Renal pelvis (tissue), 12 donors: ENCODE data around the gene FCHO2. TPM values are rescaled to one million over a fixed set of nuclear protein-coding genes. Genes with fewer than 3 reads are reported as not detected.
A peak's percentile ranks its signal among the peaks of the same experiment; 100 is the strongest.
"Not testable (repeated sequence)": the region's sequence is repeated elsewhere in the genome, so short reads cannot be mapped to it uniquely, and the experiment has no call there.

Experiments
- DNase-seq: peaks from one replicate; pipeline ENCODE4 v3.0.0-alpha.2; 2013
- long read RNA-seq, 16 experiments: transcript quantifications; one replicate each; lab custom pipeline, GENCODE V29; 2026
- polyA plus RNA-seq, 3 donors: library from polyadenylated mRNA; unstranded; fragments of 120-200 nt; gene quantifications; one replicate each; pipeline ENCODE4 v1.2.1, GENCODE V29; 2013; ENCODE audit not compliant: insufficient read length in 3 of 3

Gene FCHO2, protein sequence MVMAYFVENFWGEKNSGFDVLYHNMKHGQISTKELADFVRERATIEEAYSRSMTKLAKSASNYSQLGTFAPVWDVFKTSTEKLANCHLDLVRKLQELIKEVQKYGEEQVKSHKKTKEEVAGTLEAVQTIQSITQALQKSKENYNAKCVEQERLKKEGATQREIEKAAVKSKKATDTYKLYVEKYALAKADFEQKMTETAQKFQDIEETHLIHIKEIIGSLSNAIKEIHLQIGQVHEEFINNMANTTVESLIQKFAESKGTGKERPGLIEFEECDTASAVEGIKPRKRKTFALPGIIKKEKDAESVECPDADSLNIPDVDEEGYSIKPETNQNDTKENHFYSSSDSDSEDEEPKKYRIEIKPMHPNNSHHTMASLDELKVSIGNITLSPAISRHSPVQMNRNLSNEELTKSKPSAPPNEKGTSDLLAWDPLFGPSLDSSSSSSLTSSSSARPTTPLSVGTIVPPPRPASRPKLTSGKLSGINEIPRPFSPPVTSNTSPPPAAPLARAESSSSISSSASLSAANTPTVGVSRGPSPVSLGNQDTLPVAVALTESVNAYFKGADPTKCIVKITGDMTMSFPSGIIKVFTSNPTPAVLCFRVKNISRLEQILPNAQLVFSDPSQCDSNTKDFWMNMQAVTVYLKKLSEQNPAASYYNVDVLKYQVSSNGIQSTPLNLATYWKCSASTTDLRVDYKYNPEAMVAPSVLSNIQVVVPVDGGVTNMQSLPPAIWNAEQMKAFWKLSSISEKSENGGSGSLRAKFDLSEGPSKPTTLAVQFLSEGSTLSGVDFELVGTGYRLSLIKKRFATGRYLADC
- polyA plus RNA-seq: 10 to 100 TPM; 23.7 to 37.2 (median 35.2) TPM
- long read RNA-seq, donor 1: 0 reads
- long read RNA-seq, donor 2: 0 reads
- long read RNA-seq, donor 3: 0 reads
- long read RNA-seq, donor 4: 0 reads
- long read RNA-seq, donor 5: 0 reads
- long read RNA-seq, donor 6: 0 reads
- long read RNA-seq, donor 7: 0 reads
- long read RNA-seq, donor 8: 0 reads
- long read RNA-seq, donor 9, partial matches to known transcripts: 6 of 6 reads
- long read RNA-seq, donor 9, other reads (novel, unspliced or antisense): 0 of 6 reads
- long read RNA-seq, donor 10, partial matches to known transcripts: 15 of 16 reads
- long read RNA-seq, donor 10, other reads (novel, unspliced or antisense): 0 of 16 reads
- long read RNA-seq, donor 11: 0 reads
- long read RNA-seq, donor 12, partial matches to known transcripts: 8 of 8 reads
- long read RNA-seq, donor 12, other reads (novel, unspliced or antisense): 0 of 8 reads
- long read RNA-seq, donor 13: 0 reads
- long read RNA-seq, donor 14: 0 reads
- long read RNA-seq, donor 15: 0 reads
- long read RNA-seq, donor 16: 0 reads

DNA sequence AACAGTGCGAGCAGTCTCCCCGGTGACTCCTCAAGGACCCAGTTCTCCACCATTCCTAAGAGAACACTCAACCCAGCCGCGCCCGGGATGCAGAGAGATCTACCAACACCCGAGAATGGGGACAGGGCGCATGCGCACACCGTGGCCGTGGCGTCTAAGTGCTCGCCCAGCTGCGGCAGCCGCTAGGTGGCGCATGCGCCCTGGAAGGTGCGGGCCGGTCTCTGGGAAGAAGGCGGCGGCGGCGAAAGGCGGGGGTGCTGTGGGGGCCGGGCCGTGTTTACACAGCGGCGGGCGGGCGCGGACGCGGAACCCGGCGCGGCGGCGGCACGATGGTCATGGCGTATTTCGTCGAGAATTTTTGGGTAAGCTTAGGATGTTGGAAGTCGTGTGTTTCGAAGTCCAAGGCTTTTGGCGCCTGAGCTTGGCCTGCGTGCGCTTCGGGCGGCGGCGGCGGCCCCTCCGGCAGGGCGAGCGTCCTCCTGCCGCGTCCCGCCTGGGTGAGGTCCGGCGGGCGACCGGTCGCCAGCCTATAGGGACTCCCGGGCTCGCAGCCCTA is at the start of gene FCHO2:
FCHO2 (plus strand) TSS at position 274 of the 556 bp plus-strand sequence; CDS start at position 330, 56 bp downstream.
- DNase-seq: peak; percentile 96

DNA sequence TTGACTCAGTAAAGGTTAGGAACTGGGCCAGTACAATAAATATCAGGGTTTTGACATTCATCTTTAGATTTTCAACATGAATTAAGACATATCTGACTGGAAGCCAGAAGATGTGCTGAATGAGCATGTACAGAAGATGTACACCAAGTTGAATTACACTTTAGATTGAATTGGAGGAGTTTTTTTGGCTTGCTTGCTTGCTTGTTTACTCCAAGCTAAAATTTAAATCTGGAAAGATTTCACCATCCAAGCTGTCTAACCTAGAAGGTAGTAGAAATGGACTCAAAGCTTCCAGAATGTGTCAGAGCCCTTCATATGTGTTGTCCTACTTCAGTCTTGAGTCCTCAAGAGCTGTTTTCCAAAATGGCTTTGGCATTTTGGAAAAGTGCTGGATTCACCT is 49.0 kb upstream of the FCHO2 start:
- no peak for DNase-seq

- DNase-seq: no peak
Observed at GRCh38 chr5:72908664-72909063, 47.2 kb upstream of the FCHO2 start.

DNA sequence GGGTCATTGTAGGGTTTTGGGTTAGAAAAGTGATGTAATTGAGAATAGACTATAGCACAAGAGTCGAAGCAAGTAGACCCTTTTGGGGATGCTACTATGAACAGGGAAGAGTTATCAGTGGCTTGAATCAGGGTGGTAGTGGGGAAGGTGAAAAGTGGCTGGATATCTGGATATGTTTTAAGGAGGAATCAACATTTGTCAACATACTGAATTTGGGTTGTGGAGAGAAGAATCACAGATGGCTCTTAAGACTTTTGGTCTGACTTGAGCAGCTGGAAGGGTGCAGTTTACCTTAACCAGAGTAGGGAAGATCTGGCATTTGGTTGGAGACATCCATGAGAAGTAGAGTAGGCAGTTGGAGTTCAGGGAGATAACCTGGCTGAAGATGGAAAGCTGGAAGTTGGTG is 38.5 kb upstream of the FCHO2 start:
- DNase-seq: no peak

- no peak for DNase-seq
Observed at GRCh38 chr5:72920690-72921502, 34.9 kb upstream of the FCHO2 start.

- DNase-seq: no peak
Observed at GRCh38 chr5:72921886-72922285, 34.0 kb upstream of the FCHO2 start.

DNA sequence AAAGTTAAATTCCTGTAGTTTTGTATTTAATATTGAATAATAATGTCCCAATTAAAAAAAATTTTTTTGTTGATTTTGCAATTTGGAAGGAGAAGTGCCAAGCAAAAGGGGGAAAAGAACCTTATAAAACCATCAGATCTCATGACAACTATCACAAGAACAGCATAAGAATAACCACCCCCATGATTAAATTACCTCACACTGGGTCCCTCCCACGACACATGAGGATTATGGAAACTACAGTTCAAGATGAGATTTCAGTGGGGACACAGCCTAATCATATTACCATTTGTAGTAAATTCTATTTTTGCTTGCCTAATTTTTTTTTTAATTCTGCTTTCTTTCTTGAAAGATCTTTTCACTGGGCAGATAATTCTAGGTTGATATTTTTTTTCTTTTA is 33.4 kb upstream of the FCHO2 start:
- DNase-seq: no peak

DNA sequence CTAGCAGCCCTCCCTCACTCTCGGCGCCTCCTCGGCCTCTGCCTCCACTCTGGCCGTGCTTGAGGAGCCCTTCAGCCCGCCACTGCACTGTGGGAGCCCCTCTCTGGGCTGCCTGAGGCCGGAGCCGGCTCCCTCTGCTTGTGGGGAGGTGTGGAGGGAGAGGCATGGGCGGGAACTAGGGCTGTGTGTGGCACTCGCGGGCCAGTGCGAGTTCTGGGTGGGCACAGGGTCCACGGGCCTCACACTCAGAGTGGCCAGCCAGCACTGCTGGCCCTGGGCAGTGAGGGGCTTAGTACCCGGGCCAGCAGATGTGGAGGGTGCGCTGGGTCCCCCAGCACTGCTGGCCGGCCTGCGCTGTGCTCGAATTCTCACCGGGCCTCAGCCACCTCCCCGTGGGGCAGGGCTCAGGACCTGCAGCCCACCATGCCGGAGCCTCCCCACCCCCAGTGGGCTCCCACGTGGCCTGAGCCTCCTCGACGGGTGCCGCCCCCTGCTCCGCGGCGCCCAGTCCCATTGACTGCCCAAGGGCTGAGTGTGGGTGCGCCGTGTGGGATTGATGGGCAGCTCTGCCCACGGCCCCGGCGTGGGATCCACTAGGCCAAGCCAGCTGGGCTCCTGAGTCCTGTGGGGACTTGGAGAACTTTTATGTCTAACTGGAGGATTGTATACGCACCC is 30.4 kb upstream of the FCHO2 start:
- DNase-seq: no peak

GRCh38 chr5:72932686-72933085 is 23.2 kb upstream of the FCHO2 start:
- not testable (repeated sequence) for DNase-seq

DNA sequence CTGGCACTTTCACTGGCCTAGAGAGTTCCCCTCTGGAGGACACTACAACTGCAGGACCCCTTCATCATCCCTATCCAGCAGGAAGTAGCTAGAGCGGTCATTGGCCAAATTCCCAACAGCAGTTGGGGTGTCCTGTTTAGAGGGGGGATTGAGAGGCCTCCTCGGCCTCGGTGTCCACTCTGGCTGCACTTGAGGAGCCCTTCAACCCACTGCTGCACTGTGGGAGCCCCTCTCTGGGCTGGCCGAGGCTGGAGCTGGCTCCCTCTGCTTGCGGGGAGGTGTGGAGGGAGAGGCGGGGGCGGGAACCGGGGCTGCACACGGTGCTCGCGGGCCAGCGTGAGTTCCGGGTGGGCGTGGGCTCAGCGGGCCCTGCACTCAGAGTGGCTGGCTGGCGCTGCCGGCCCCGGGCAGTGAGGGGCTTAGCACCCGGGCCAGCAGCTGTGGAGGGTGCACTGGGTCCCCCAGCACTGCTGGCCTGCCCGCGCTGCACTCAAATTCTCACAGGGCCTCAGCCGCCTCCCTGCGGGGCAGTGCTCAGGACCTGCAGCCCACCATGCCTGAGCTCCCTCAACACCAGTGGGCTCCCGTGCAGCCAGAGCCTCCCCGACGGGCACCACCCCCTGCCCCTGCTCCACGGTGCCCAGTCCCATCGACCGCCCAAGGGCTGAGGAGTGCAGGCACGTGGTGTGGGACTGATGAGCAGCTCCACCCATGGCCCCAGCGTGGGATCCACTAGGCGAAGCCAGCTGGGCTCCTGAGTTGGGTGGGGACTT is 20.7 kb upstream of the FCHO2 start:
- DNase-seq: not testable (repeated sequence)

DNA sequence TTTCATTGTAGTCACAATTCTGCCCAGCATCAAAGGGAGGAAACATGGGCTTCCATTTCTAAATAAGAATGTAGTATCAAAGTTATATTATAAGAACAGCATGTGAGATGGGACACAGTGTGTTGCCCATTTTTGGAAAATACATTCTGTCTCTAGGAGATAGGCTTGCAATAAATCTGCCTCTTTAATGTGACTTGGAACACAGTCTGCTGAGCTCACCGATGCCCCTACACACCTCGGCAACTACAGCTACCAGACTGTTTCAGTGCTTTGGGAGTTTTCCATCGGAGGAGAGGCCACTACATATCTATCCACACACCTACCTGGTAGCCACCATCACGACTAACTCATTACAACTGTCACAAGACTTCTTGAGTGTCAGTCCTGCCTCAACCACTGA is 18.9 kb upstream of the FCHO2 start:
- DNase-seq: no peak

DNA sequence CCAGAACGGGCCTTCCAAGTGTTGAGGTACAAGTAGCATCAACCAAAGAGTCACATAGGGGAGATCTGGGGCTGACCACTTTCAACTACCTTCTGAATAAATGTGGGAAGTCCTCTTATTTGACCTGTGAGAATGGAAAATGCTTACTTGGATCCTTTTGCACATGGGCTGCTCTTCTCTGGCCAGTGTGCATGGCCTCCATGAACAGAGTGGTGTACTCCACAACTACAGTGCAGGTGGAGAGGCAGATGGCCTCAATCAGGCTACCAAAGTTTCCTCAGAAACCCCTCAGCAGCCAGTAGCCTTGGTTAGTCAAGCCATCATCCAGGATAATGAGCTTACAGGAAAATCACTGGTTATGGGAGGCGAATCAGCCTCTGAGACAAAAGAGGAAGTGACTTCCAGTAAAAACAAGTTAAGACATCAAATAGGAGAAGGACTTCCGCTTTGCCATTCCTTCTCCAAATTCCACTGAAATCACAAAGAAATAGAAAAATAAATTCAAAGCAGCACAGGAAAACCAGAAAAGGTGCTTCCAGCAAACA is 18.3 kb upstream of the FCHO2 start:
- no peak for DNase-seq

GRCh38 chr5:72938206-72938605 is 17.6 kb upstream of the FCHO2 start:
- no peak for DNase-seq

GRCh38 chr5:72940082-72940481 is 15.8 kb upstream of the FCHO2 start:
- DNase-seq: no peak

GRCh38 chr5:72943307-72943706 is 12.5 kb upstream of the FCHO2 start:
- no peak for DNase-seq

- DNase-seq: no peak
Observed at GRCh38 chr5:72947498-72947897, 8.3 kb upstream of the FCHO2 start.

DNA sequence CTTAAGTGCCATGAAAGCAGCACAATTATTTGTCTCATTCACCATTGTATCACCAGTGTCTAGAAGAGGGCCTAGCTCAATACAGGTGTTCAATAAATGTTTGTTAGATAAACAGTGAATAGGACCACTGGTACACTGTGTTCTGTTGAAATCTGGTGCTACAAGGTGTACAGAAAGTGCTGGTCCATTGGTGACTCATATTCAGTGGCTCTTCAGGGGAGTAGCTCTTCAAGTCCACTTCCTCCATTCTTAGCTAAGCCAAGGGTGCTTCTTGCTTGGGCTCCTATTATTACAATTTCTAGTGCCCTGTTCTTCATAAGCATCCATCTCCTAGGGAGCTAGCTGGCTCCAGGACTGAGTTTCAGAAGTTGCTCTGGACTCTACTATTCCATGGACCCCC is 6.4 kb upstream of the FCHO2 start:
- DNase-seq: no peak

GRCh38 chr5:72951671-72952468 is 4.0 kb upstream of the FCHO2 start:
- DNase-seq: no peak
